Kidney epithelial cell (primary cell): Measurements from ENCODE around the gene ACOX3. TPM values are rescaled to one million over a fixed set of nuclear protein-coding genes. Genes with fewer than 3 reads are reported as not detected.

Experiments
- DNase-seq: peaks from one replicate; pipeline ENCODE4 v3.0.0-alpha.2; 2010; ENCODE audit warnings: low read depth
- H3K27me3 ChIP-seq: 2 replicates; pipeline ENCODE4 v1.6.0; 2011; ENCODE audit warnings: low read length; ENCODE audit not compliant: control insufficient read depth, insufficient read depth
- H3K36me3 ChIP-seq: 2 replicates; pipeline ENCODE4 v1.5.1; 2011; ENCODE audit warnings: low read length; ENCODE audit not compliant: control insufficient read depth, insufficient read depth
- H3K4me3 ChIP-seq: 2 replicates; pipeline ENCODE4 v1.5.1; 2011; ENCODE audit warnings: low read depth, mild to moderate bottlenecking, control low read depth, low read length
- total RNA-seq: library from RNA; depleted of rRNA; stranded (reverse); fragments of >200 nt; gene quantifications from 2 replicates; pipeline ENCODE4 v1.2.3, GENCODE V29; 2015
- TF ChIP-seq, protein P1 (sequence below): IDR thresholded peaks from 2 replicates; pipeline ENCODE4 v1.5.1; 2011; ENCODE audit warnings: mild to moderate bottlenecking, moderate library complexity, low read length, control low read depth, inconsistent platforms; ENCODE audit not compliant: insufficient read depth, poor library complexity, severe bottlenecking

ACOX3 gene
- total RNA-seq, 1 donor from 2014 or later: 37.4 TPM

DNA sequence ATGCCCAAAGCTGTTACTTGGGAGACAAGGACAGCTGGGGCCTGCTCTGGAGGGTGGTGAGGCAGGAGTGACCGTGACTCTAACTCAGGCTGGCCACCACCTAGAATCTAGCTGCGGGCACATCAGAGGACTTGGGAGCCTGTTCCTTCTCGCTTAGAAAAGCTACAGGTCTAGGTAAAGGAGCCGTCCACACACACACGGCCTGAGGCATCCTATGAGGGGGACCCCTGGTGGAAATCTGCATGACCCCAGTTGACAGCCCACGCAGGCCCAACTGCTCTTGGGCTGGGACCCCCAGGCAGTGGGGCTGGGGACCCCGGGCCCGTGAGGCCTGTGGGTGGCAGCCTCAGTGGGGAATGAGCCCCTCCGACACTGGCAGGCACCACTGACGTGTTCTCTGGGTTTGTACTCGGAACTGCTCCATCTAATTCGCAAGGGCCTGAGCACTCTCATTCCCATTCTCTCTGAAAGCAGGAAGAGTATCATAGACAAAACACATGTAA is 75.6 kb downstream of the ACOX3 start:
- Histone ChIP-seq H3K27me3 (no peaks in the 10 kb centered on the region), H3K36me3 (no peaks in the 10 kb centered on the region)
- TF ChIP-seq, protein P1, sequence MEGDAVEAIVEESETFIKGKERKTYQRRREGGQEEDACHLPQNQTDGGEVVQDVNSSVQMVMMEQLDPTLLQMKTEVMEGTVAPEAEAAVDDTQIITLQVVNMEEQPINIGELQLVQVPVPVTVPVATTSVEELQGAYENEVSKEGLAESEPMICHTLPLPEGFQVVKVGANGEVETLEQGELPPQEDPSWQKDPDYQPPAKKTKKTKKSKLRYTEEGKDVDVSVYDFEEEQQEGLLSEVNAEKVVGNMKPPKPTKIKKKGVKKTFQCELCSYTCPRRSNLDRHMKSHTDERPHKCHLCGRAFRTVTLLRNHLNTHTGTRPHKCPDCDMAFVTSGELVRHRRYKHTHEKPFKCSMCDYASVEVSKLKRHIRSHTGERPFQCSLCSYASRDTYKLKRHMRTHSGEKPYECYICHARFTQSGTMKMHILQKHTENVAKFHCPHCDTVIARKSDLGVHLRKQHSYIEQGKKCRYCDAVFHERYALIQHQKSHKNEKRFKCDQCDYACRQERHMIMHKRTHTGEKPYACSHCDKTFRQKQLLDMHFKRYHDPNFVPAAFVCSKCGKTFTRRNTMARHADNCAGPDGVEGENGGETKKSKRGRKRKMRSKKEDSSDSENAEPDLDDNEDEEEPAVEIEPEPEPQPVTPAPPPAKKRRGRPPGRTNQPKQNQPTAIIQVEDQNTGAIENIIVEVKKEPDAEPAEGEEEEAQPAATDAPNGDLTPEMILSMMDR: no peak

DNA sequence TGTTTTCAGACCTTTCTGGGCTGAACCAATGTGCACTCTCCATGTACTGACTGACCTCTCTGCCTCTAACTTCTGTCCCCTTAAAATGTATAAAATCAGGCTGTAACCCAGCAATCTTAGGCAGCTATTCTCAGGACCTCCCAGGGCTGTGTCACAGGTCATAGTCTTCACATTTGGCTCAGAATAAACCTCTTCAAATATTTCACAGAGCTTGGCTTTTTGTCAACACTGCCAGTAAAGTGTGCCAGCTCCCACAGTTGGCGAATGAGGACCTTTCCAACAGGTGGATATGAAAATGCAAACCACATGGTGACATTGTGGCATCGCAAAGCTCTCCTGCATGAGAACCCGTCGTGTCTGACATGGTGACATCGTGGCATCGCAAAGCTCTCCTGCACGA is 76.4 kb downstream of the ACOX3 start:
- DNase-seq: no peak
- Histone ChIP-seq H3K36me3 (no peaks in the 10 kb centered on the region), H3K27me3 (no peaks in the 10 kb centered on the region), H3K4me3 (no peak overlapping the region)
- TF ChIP-seq, protein P1: no peak

More for the DNA sequence above, 75.6 kb downstream of the ACOX3 start:
- no peak for DNase-seq
- H3K4me3 ChIP-seq: no peak overlapping the region

DNA sequence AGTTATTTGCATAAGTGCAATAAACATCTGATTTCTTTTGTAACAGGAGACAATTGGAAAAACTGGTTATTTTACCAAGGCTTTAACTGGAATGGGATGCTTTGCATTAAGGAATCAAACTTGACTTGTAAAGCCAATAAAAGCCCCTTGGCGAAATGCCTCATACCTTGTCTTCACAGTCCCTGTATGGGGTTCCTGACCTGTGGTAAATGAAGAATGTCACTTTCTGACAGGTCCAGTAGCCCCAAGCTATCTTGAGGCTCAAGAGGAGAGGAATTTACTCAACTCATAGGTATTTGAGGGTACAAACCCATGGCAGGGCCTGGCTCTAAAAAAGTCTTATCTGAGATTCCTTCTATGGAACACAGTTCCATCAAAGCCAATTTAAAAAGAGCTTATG is 78.0 kb downstream of the ACOX3 start:
- DNase-seq: no peak

DNA sequence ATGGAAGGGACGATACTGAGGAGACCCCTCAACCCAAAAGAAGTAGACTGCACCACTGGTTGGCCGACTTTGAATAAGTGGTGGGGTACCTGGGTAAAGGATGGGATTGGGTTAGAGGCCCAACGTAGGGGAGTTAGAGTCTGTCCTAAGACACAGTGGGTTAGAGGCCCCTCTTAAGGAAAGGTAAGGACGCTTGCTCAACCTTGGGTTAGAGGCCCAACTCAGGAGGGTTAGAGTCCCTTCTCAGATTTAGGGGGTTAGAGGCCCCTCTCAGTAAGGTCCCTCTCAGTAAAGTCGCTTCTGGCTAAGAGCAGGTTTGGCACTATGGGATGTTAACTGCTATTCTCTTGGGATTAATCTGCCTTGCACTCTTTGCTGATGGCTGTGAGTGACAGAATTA is 81.3 kb downstream of the ACOX3 start:
- TF ChIP-seq, protein P1: no peak
- DNase-seq: no peak
- no peaks in the 10 kb centered on the region for H3K36me3 ChIP-seq
- no peak overlapping the region for H3K4me3 ChIP-seq
- no peaks in the 10 kb centered on the region for H3K27me3 ChIP-seq

More for the DNA sequence above, 78.0 kb downstream of the ACOX3 start:
- Histone ChIP-seq H3K4me3 (no peak overlapping the region), H3K27me3 (no peaks in the 10 kb centered on the region), H3K36me3 (no peaks in the 10 kb centered on the region)
- TF ChIP-seq, protein P1: no peak

DNA sequence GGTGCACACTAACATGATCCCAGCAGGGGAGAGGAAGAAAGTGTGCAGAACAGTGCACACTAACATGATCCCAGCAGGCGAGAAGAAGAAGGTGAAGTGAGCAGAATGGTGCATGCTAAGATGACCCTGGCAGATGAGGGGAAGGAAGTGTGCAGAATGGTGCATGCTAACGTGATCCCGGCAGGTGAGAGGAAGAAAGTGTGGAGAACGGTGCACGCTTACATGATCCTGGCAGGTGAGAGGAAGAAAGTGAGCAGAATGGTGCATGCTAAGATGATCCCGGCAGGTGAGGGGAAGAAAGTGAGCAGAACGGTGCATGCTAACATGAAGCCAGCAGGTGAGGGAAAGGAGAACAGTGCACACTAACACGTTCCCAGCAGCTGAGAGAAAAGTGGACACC is 83.7 kb downstream of the ACOX3 start:
- no peak for DNase-seq
- H3K36me3 ChIP-seq: no peaks in the 10 kb centered on the region
- H3K27me3 ChIP-seq: no peaks in the 10 kb centered on the region
- TF ChIP-seq, protein P1: no peak
- no peak overlapping the region for H3K4me3 ChIP-seq

DNA sequence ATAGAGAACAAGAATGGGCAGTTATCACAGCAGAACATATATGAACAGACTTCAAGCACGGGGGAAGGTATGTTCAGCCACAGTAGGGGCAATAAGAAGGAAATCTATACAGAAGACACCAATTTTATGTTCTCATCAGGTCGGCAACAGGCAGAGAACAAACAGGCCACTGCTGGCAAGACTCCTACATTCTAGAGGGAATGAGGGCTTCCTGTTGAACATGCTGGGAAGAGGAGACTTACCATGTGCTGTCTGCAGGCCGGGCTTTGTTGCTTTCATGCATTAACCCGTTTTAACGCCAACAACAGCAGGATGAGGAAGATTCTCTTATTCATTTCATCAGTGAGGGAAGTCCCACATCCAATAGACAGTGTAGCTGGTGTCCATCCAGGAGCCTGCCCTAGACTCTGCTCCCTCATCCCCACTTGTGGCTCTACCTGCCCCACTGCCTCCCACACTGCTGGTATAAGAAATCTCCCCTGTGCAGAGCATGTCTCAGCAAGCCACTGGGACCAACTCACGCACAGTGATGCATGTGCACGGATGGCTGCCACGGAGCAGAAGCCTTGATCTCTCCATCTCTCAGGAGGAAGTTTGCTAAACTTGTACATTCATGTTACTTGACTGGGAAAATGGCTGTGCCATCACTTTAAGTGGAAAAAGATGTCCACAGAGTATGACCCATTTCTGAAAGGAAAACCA is 84.5 kb downstream of the ACOX3 start:
- TF ChIP-seq, protein P1: no peak
- Histone ChIP-seq H3K27me3 (no peaks in the 10 kb centered on the region), H3K36me3 (no peaks in the 10 kb centered on the region), H3K4me3 (no peak overlapping the region)
- DNase-seq: no peak
